Hepatocyte (in vitro differentiated cells): Measurements from ENCODE around the gene AMBP. TPM values are rescaled to one million over a fixed set of nuclear protein-coding genes. Genes with fewer than 3 reads are reported as not detected.
A peak's percentile ranks its signal among the peaks of the same experiment; 100 is the strongest.

Experiments used
- DNase-seq: peaks from one replicate; pipeline ENCODE4 v3.0.0-alpha.2; 2016; ENCODE audit warnings: low spot score
- H2AFZ ChIP-seq: fragments of 200-600 bp; sonication (generic); 2 replicates; pipeline ENCODE4 v1.6.0; 2016; ENCODE audit warnings: antibody characterized with exemption, mild to moderate bottlenecking
- H3K27ac ChIP-seq: fragments of 200-600 bp; sonication (generic); 2 replicates; pipeline ENCODE4 v1.5.1; 2016; ENCODE audit warnings: mild to moderate bottlenecking
- H3K27me3 ChIP-seq: fragments of 200-600 bp; sonication (generic); 2 replicates; pipeline ENCODE4 v1.6.1; 2016
- H3K36me3 ChIP-seq: fragments of 200-600 bp; sonication (generic); replicated peaks from 2 replicates; pipeline ENCODE4 v1.5.1; 2016; ENCODE audit warnings: low read depth; ENCODE audit not compliant: insufficient read depth
- H3K4me1 ChIP-seq: fragments of 200-600 bp; sonication (generic); 2 replicates; pipeline ENCODE4 v1.5.1; 2016; ENCODE audit warnings: mild to moderate bottlenecking, moderate library complexity; ENCODE audit not compliant: insufficient read depth
- H3K4me2 ChIP-seq: fragments of 200-600 bp; sonication (generic); 2 replicates; pipeline ENCODE4 v1.6.0; 2016
- H3K4me3 ChIP-seq: fragments of 200-600 bp; sonication (generic); 2 replicates; pipeline ENCODE4 v1.5.1; 2016; ENCODE audit warnings: mild to moderate bottlenecking
- H3K79me2 ChIP-seq: fragments of 200-600 bp; sonication (generic); 2 replicates; pipeline ENCODE4 v1.6.0; 2017; ENCODE audit warnings: mild to moderate bottlenecking
- H3K9me2 ChIP-seq: fragments of 200-600 bp; sonication (generic); replicated peaks from 2 replicates; pipeline ENCODE4 v1.6.0; 2017; ENCODE audit warnings: mild to moderate bottlenecking; ENCODE audit not compliant: insufficient read depth
- H3K9me3 ChIP-seq: fragments of 200-600 bp; sonication (generic); 2 replicates; pipeline ENCODE4 v1.5.1; 2016; ENCODE audit warnings: low read depth, mild to moderate bottlenecking
- H4K20me1 ChIP-seq: fragments of 200-600 bp; sonication (generic); 2 replicates; pipeline ENCODE4 v1.6.0; 2016; ENCODE audit warnings: mild to moderate bottlenecking; ENCODE audit not compliant: insufficient read depth, poor library complexity, severe bottlenecking
- CTCF ChIP-seq: fragments of 200-600 bp; sonication (generic); IDR thresholded peaks from 2 replicates; pipeline ENCODE4 v1.5.1; 2016; ENCODE audit warnings: antibody characterized with exemption, mild to moderate bottlenecking; ENCODE audit not compliant: poor library complexity
- EZH2 ChIP-seq: fragments of 200-600 bp; sonication (generic); IDR thresholded peaks from 2 replicates; pipeline ENCODE4 v1.6.1; 2016; ENCODE audit warnings: antibody characterized with exemption, mild to moderate bottlenecking, borderline replicate concordance
- EZH2phosphoT487 ChIP-seq: fragments of 200-600 bp; sonication (generic); IDR thresholded peaks from one replicate; pipeline ENCODE4 v1.6.1; 2018; ENCODE audit warnings: antibody characterized with exemption, mild to moderate bottlenecking, low read depth, moderate library complexity; ENCODE audit not compliant: unreplicated experiment, severe bottlenecking
- WGBS: methylation state at CpG from one replicate; pipeline ENCODE4 v1.1.6; 2016; ENCODE audit warnings: low lambda C conversion rate; ENCODE audit errors: missing lambda C conversion rate; 5-methylcytosine and 5-hydroxymethylcytosine counted together
- polyA plus RNA-seq: library from polyadenylated mRNA; unstranded; fragments of >200 nt; fragmentation: Nextera tagmentation; extraction: Ambion mirVana; gene quantifications from 2 replicates; pipeline ENCODE4 v1.2.1, GENCODE V29; 2016
- total RNA-seq: library from RNA; depleted of rRNA; stranded (reverse); fragments of >200 nt; gene quantifications from 2 replicates; pipeline ENCODE4 v1.2.3, GENCODE V29; 2014

Gene AMBP
- total and polyA plus RNA-seq, 2 experiments from 2014 or later = 713 to 833 TPM

DNA sequence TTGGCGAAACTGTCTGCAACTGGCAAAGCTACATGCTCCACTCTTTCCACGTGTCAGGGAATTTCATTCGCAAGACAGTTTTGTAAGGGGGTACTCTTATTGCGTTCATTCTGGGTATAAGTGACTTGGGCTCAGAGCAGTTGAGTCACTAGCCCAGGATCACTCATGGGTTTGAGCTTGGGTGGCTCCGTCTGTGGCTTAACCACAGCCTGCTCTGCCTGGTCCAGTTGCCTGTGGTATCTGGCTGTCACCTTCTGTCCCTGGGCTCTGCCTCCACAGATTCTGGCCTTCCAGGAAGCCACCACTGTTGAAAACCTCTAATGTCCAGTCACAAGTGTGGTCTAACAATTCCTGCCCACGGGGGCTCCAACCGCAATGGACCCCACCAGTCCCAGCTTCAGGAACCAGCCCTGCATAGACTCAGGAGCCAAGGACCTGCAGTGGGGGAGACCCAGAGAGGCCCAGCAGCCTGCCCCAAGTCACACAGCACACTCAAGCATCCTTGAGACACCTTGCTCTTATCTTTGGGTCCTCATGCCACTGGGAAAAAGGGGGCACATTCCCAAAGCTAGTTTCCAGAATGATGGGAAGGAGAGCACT, 10.6 kb upstream of the AMBP start:
- H3K36me3 ChIP-seq = no peaks in the 10 kb centered on the region
- no peaks in the 10 kb centered on the region for H3K9me2 ChIP-seq
- TF ChIP-seq EZH2 (no peak), EZH2phosphoT487 (no peak), CTCF (no peak)
- H3K4me2 ChIP-seq = no peak overlapping the region
- H2AFZ ChIP-seq = no peak overlapping the region
- H3K79me2 ChIP-seq = no peaks in the 10 kb centered on the region
- H3K27ac ChIP-seq = no peak overlapping the region
- no peak overlapping the region for H3K4me3 ChIP-seq
- no peaks in the 10 kb centered on the region for H4K20me1 ChIP-seq
- peak; percentile 1 for DNase-seq
- H3K9me3 ChIP-seq = no peaks in the 10 kb centered on the region
- no peaks in the 10 kb centered on the region for H3K4me1 ChIP-seq
- WGBS = 95% methylated on average over 7 of the region's 7 CpGs
- H3K27me3 ChIP-seq = no peaks in the 10 kb centered on the region

GRCh38 chr9:114087721-114088120, 9.6 kb upstream of the AMBP start:
- Histone ChIP-seq H3K36me3 (no peaks in the 10 kb centered on the region), H3K27ac (no peak overlapping the region), H3K9me3 (no peaks in the 10 kb centered on the region), H3K4me3 (no peak overlapping the region), H3K4me2 (no peak overlapping the region), H3K9me2 (no peaks in the 10 kb centered on the region), H2AFZ (no peak overlapping the region), H3K4me1 (no peaks in the 10 kb centered on the region), H4K20me1 (no peaks in the 10 kb centered on the region), H3K27me3 (no peaks in the 10 kb centered on the region), H3K79me2 (no peaks in the 10 kb centered on the region)
- TF ChIP-seq EZH2 = no peak
- WGBS = 75% methylated on average over 7 of the region's 7 CpGs
- DNase-seq = peak; percentile 2

- peaks cover 7% of the 10 kb centered on the region for H3K4me1 ChIP-seq
- H3K79me2 ChIP-seq = no peaks in the 10 kb centered on the region
- no peaks in the 10 kb centered on the region for H3K9me3 ChIP-seq
- H3K36me3 ChIP-seq = no peaks in the 10 kb centered on the region
- no peak overlapping the region for H2AFZ ChIP-seq
- H3K4me3 ChIP-seq = no peak overlapping the region
- H3K4me2 ChIP-seq = no peak overlapping the region
- WGBS = 96% methylated on average over 4 of the region's 4 CpGs
- H3K27me3 ChIP-seq = no peaks in the 10 kb centered on the region
- no peak for DNase-seq
- H3K9me2 ChIP-seq = no peaks in the 10 kb centered on the region
- no peak overlapping the region for H3K27ac ChIP-seq
- no peaks in the 10 kb centered on the region for H4K20me1 ChIP-seq
- TF ChIP-seq CTCF = no peak
- TF ChIP-seq EZH2phosphoT487 = no peak
- TF ChIP-seq EZH2 = no peak
Measured at GRCh38 chr9:114086607-114087006, 8.5 kb upstream of the AMBP start.

- Histone ChIP-seq H3K27me3 (no peaks in the 10 kb centered on the region), H3K9me2 (no peaks in the 10 kb centered on the region), H3K36me3 (no peaks in the 10 kb centered on the region), H4K20me1 (no peaks in the 10 kb centered on the region), H3K4me3 (no peak overlapping the region), H3K9me3 (no peaks in the 10 kb centered on the region), H3K4me2 (no peak overlapping the region), H2AFZ (no peak overlapping the region), H3K4me1 (peaks cover 13% of the 10 kb centered on the region), H3K27ac (no peak overlapping the region), H3K79me2 (no peaks in the 10 kb centered on the region)
- 94% methylated on average over 6 of the region's 6 CpGs for WGBS
- TF ChIP-seq CTCF = no peak
- no peak for TF ChIP-seq EZH2phosphoT487
- no peak for TF ChIP-seq EZH2
- no peak for DNase-seq
Measured at GRCh38 chr9:114086009-114086408, 7.9 kb upstream of the AMBP start.
